HG02884 (cell line): Measurements from ENCODE around the gene PGM3.

Source experiments
- ATAC-seq: cut with Tn5 transposase; IDR thresholded peaks from one replicate; pipeline ENCODE4 v1.9.1; 2021; ENCODE audit warnings: mild to moderate bottlenecking, moderate library complexity; ENCODE audit not compliant: unreplicated experiment

The PGM3 gene

GRCh38 chr6:83185096-83185495 lies 8.0 kb downstream of the PGM3 start:
- ATAC-seq = no peak

- ATAC-seq = no peak
Measured at GRCh38 chr6:83183082-83183828, 9.8 kb downstream of the PGM3 start.

GRCh38 chr6:83182114-83182513 lies 11.0 kb downstream of the PGM3 start:
- no peak for ATAC-seq

GRCh38 chr6:83180426-83180950 lies 12.6 kb downstream of the PGM3 start:
- no peak for ATAC-seq

GRCh38 chr6:83176246-83176645 lies 16.8 kb downstream of the PGM3 start:
- no peak for ATAC-seq

GRCh38 chr6:83169511-83169910 lies 23.6 kb downstream of the PGM3 start:
- ATAC-seq = no peak

GRCh38 chr6:83169106-83169505 lies 24.0 kb downstream of the PGM3 start:
- no peak for ATAC-seq

GRCh38 chr6:83168556-83168955 lies 24.5 kb downstream of the PGM3 start:
- ATAC-seq = no peak

- no peak for ATAC-seq
Measured at GRCh38 chr6:83167726-83168278, 25.3 kb downstream of the PGM3 start.

- ATAC-seq = no peak
Measured at GRCh38 chr6:83160167-83160566, 32.9 kb downstream of the PGM3 start.

- no peak for ATAC-seq
Measured at GRCh38 chr6:83155794-83156193, 37.3 kb downstream of the PGM3 start.

GRCh38 chr6:83153883-83154521 lies 39.1 kb downstream of the PGM3 start:
- no peak for ATAC-seq

GRCh38 chr6:83152913-83153312 lies 40.2 kb downstream of the PGM3 start:
- ATAC-seq = no peak

GRCh38 chr6:83151114-83151513 lies 42.0 kb downstream of the PGM3 start:
- no peak for ATAC-seq

- no peak for ATAC-seq
Measured at GRCh38 chr6:83138758-83139157, 54.3 kb downstream of the PGM3 start.

- ATAC-seq = no peak
Measured at GRCh38 chr6:83138118-83138722, 54.8 kb downstream of the PGM3 start.

GRCh38 chr6:83132121-83132520 lies 60.9 kb downstream of the PGM3 start:
- ATAC-seq = no peak

GRCh38 chr6:83127976-83128375 lies 65.1 kb downstream of the PGM3 start:
- ATAC-seq = no peak

GRCh38 chr6:83127258-83127657 lies 65.8 kb downstream of the PGM3 start:
- no peak for ATAC-seq

GRCh38 chr6:83126807-83127206 lies 66.3 kb downstream of the PGM3 start:
- ATAC-seq = no peak

GRCh38 chr6:83126223-83126622 lies 66.8 kb downstream of the PGM3 start:
- ATAC-seq = no peak

GRCh38 chr6:83125425-83125824 lies 67.6 kb downstream of the PGM3 start:
- ATAC-seq = no peak
